ENCODE results near the gene PAK5. TPM values are rescaled to one million over a fixed set of nuclear protein-coding genes. Genes with fewer than 3 reads are reported as not detected.

Gene PAK5
- total RNA-seq, 4 donors from 2014 or later: not detected

DNA sequence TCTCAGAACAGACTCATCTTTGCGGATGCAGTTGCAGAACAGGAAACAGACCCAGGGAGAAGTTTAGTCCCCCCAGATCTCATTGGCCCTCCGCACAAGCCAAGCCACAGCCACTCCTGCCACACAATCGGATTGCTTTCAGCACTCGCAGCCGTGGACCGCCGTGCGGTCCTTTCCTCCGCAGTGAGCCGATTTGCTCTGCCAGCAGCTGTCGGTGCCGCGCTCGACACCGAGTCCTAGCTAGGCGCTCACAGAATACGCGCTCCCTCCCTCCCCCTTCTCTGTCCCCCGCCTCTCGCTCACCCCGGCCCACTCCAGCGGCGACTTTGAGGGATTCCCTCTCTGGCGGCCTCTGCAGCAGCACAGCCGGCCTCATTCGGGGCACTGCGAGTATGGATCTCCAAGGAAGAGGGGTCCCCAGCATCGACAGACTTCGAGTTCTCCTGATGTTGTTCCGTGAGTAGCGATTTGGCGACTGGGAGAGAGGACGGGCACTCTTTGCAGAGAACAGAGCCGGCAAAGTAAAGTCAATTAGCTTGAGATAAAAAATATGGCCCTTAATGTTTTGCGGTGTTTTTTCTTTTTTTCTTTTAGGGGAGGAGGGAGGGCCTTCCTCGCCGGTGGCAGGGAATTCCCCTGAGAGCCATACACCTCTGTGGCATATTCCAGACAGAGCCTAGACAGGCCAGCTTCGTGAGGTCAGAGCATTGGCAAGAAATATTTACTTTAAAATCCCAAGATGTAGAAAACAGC lies 324.2 kb downstream of the PAK5 start, which contains the start of gene LAMP5:
Gene LAMP5, plus strand, starts transcription at position 130 of the 753 bp plus-strand sequence. Its CDS starts 263 bp downstream, at position 393.
- intact Hi-C loops (cut with DNase I; ENCODE audit: low total_unique reads) (no loop called here), in situ Hi-C loops (cut with MboI; ENCODE audit: low pct_ligation_motif_present in 1 of 4, low pct_unique_long_range_greater_than_20kb in 1 of 4, low sequenced_read_pairs in 3 of 4) (no loop called here)
- Histone ChIP-seq H3K4me3 (peak within 1 kb of the TSS in 1 of 4 donors; percentile 21), H3K9me3 (no peaks in the 10 kb centered on the region), H3K27ac (no peak within 1 kb of the TSS), H3K36me3 (no peaks in the 10 kb centered on the region), H3K27me3 (peaks cover 96% of the 10 kb centered on the region), H3K4me1 (peaks cover 0 to 18% (median 5%) of the 10 kb centered on the region in 4 donors)
- no peak for TF ChIP-seq EP300 (IDR thresholded peaks at IDR 0.05; ENCODE audit: low read depth)
- no peak for TF ChIP-seq POLR2A (IDR thresholded peaks at IDR 0.05)
- TF ChIP-seq, protein P1, sequence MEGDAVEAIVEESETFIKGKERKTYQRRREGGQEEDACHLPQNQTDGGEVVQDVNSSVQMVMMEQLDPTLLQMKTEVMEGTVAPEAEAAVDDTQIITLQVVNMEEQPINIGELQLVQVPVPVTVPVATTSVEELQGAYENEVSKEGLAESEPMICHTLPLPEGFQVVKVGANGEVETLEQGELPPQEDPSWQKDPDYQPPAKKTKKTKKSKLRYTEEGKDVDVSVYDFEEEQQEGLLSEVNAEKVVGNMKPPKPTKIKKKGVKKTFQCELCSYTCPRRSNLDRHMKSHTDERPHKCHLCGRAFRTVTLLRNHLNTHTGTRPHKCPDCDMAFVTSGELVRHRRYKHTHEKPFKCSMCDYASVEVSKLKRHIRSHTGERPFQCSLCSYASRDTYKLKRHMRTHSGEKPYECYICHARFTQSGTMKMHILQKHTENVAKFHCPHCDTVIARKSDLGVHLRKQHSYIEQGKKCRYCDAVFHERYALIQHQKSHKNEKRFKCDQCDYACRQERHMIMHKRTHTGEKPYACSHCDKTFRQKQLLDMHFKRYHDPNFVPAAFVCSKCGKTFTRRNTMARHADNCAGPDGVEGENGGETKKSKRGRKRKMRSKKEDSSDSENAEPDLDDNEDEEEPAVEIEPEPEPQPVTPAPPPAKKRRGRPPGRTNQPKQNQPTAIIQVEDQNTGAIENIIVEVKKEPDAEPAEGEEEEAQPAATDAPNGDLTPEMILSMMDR (IDR thresholded peaks at IDR 0.05): no peak
- TF ChIP-seq POLR2AphosphoS5 (IDR thresholded peaks at IDR 0.05): no peak
- DNase-seq: no peak
- WGBS, 2 donors (ENCODE audit: low coverage in 1 of 2): 0 to 10% methylated on average over 4 to 25 of the region's 38 CpGs

GRCh38 chr20:9514072-9514460 lies 324.8 kb downstream of the PAK5 start:
- Histone ChIP-seq H3K27me3 (peaks cover 100% of the 10 kb centered on the region), H3K4me3 (no peak overlapping the region), H3K9me3 (no peaks in the 10 kb centered on the region), H3K27ac (no peak overlapping the region), H3K36me3 (no peaks in the 10 kb centered on the region), H3K4me1 (peaks cover 0 to 18% (median 5%) of the 10 kb centered on the region in 4 donors)
- TF ChIP-seq POLR2A (IDR thresholded peaks at IDR 0.05) (no peak), POLR2AphosphoS5 (IDR thresholded peaks at IDR 0.05) (no peak), EP300 (IDR thresholded peaks at IDR 0.05; ENCODE audit: low read depth) (no peak)
- TF ChIP-seq, protein P1 (IDR thresholded peaks at IDR 0.05): no peak
- no peak for DNase-seq
- intact Hi-C loops (cut with DNase I; ENCODE audit: low total_unique reads) (no loop called here), in situ Hi-C loops (cut with MboI; ENCODE audit: low pct_ligation_motif_present in 1 of 4, low pct_unique_long_range_greater_than_20kb in 1 of 4, low sequenced_read_pairs in 3 of 4) (no loop called here)
- 0 to 11% methylated on average over 4 to 9 of the region's 9 CpGs for WGBS, 2 donors (ENCODE audit: low coverage in 1 of 2)

DNA sequence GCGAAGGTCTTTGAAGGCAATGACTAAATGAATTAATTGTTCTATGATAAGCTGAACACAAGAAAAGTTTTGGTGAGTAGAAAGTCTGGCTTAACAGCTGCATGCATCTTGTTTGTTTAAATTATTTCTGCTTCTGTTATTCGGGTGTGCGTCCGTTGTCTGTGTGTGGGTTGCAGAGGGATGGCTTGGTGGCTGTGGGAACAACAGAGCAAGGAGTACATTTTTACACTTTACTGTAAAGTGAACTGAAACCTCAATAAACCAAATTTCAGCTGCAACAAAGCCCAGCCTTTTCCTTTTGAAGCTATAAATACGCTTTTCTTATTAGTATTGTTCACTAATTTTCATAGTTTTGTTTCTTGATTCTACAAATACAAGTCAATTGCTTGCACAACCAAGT lies 328.0 kb downstream of the PAK5 start:
- H3K27ac ChIP-seq: no peak overlapping the region
- WGBS, 2 donors (ENCODE audit: low coverage in 1 of 2): 50 to 75% methylated on average over 5 of the region's 5 CpGs
- TF ChIP-seq POLR2A (IDR thresholded peaks at IDR 0.05) (no peak), POLR2AphosphoS5 (IDR thresholded peaks at IDR 0.05) (no peak), EP300 (IDR thresholded peaks at IDR 0.05; ENCODE audit: low read depth) (no peak)
- TF ChIP-seq, protein P1 (IDR thresholded peaks at IDR 0.05): no peak
- peaks cover 100% of the 10 kb centered on the region for H3K27me3 ChIP-seq
- peaks cover 0 to 14% (median 4%) of the 10 kb centered on the region in 4 donors for H3K4me1 ChIP-seq
- no peak for DNase-seq
- H3K36me3 ChIP-seq: no peaks in the 10 kb centered on the region
- in situ Hi-C loops (cut with MboI; ENCODE audit: low pct_ligation_motif_present in 1 of 4, low pct_unique_long_range_greater_than_20kb in 1 of 4, low sequenced_read_pairs in 3 of 4) (no loop called here), intact Hi-C loops (cut with DNase I; ENCODE audit: low total_unique reads) (no loop called here)
- H3K4me3 ChIP-seq: no peak overlapping the region
- no peaks in the 10 kb centered on the region for H3K9me3 ChIP-seq

DNA sequence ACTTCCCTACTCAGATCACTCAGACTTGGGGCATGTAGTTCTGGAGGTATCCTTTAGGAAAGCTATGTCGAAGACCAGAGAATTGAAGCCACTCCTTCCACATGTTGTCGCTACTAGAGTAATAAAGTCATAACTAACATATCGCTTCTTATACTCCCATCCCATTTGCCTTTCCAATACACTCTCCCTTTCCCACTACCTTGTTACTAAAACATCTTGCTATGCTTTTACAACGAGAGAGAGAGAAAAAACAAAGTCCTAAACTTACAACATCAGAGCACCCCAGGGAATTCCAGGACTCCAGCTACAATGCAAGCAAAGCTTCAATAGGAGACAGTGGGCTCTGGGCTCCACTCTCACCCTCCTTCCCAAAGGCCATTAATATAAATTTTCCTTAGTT lies 329.6 kb downstream of the PAK5 start:
- in situ Hi-C loops (cut with MboI; ENCODE audit: low pct_ligation_motif_present in 1 of 4, low pct_unique_long_range_greater_than_20kb in 1 of 4, low sequenced_read_pairs in 3 of 4): loop anchor here in 1 of 4 donors (10.0 kb wide), 1 partner anchor 64 kb away; no protein-coding TSS in a partner anchor
- Histone ChIP-seq H3K27me3 (peaks cover 97% of the 10 kb centered on the region), H3K36me3 (no peaks in the 10 kb centered on the region), H3K27ac (no peak overlapping the region), H3K9me3 (no peaks in the 10 kb centered on the region), H3K4me3 (no peak overlapping the region), H3K4me1 (peaks cover 0 to 5% (median 0%) of the 10 kb centered on the region in 4 donors)
- intact Hi-C loops (cut with DNase I; ENCODE audit: low total_unique reads): no loop called here
- DNase-seq: no peak
- TF ChIP-seq POLR2AphosphoS5 (IDR thresholded peaks at IDR 0.05): no peak
- TF ChIP-seq EP300 (IDR thresholded peaks at IDR 0.05; ENCODE audit: low read depth): no peak
- TF ChIP-seq, protein P1 (IDR thresholded peaks at IDR 0.05): no peak
- TF ChIP-seq POLR2A (IDR thresholded peaks at IDR 0.05): no peak
- 30 to 32% methylated on average over 4 of the region's 4 CpGs for WGBS, 2 donors (ENCODE audit: low coverage in 1 of 2)
